Activated naive CD8-positive, alpha-beta T cell treated with anti-CD3 and anti-CD28 coated beads, Interleukin-2, amount 50 U/mL, for 16 hours (primary cell): Measurements from ENCODE around the gene CRHR2.

Experiments
- DNase-seq: peaks from one replicate; pipeline ENCODE4 v3.0.0-alpha.2; 2020; ENCODE audit warnings: low read depth, low spot score

CRHR2 gene

DNA sequence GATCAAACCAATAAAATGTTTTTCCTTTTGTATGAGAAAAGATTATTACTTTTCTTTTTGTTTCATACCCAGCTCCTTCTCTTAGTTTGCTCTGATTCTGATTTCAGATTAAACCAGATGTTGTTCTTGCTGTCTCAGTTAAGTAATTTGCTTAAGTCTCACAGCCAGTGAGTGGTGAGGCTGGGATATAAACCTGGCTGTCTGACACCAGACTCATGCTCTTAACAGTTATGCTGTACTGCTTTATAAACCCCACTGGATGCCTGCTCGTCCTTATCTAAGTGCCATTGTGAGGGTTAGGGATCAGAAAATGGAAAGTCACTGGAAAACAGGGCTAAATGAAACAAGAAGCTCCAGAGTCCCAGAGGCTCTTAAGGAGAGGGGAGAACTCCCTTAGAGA is 63.3 kb downstream of the CRHR2 start:
- DNase-seq, result no peak

DNA sequence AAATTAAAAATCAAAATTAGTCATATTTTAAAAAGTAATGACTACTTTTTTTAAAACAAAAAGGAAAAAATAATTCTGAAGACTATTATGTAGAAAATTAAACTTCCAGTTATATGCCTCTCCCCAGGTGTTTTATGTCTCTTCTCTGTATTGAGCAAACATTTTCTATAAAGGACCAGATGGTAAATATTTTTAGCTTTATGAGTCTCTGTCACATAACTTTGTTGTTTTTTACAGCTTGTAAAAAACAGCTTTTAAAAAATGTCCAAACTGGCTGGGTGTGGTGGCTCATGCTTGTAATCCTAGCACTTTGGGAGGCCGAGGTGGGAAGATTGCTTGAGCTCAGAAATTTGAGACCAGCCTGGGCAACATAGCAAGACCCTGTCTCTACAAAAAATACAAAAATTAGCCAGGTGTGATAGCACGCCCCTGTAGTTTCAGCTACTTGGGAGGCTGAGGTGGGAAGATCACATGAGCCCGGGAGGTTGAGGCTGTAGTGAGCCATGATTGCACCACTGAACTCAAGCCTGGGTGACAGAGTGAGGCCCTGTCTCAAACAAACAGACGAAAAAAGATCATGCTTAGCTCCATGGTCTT is 64.1 kb downstream of the CRHR2 start:
- DNase-seq, result no peak

DNA sequence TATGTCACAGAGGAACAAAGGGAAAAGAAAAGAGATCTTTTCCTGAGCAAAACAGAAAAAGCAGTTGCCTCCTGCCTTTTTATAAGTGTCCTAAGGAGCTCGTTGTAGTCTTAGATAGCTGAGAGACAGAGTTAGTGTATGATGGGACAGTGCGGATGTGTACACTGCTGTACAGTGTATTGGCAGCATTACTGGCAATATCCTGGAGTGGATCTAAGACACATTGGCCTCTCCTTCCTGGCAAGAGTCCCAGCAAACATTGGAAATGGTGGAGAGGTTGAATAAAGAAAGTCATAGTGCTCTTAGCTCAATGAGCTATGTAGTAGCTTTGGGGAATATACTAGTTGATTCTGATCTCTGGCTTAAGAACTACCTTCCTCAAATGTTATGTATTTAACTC is 64.9 kb downstream of the CRHR2 start:
- DNase-seq, result no peak

DNA sequence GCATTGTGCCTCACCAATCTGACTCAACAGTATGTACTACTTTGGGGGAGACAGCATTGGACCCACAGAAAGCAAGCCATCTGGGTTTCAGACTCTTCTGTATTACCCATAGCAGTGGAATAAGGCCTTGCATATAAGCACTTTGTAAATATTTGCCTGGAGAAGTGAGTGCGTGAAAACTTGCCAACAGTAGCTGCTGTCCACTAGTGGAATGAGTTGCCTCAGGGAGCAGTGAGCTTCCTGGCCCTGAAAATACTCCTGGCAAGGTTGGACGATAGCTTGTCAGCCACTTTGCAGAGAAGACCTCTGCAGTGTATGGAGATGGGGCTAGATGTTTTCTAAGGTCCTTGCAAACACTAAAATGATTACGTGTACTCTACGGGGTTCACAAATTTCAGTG is 65.9 kb downstream of the CRHR2 start:
- DNase-seq, result no peak

DNA sequence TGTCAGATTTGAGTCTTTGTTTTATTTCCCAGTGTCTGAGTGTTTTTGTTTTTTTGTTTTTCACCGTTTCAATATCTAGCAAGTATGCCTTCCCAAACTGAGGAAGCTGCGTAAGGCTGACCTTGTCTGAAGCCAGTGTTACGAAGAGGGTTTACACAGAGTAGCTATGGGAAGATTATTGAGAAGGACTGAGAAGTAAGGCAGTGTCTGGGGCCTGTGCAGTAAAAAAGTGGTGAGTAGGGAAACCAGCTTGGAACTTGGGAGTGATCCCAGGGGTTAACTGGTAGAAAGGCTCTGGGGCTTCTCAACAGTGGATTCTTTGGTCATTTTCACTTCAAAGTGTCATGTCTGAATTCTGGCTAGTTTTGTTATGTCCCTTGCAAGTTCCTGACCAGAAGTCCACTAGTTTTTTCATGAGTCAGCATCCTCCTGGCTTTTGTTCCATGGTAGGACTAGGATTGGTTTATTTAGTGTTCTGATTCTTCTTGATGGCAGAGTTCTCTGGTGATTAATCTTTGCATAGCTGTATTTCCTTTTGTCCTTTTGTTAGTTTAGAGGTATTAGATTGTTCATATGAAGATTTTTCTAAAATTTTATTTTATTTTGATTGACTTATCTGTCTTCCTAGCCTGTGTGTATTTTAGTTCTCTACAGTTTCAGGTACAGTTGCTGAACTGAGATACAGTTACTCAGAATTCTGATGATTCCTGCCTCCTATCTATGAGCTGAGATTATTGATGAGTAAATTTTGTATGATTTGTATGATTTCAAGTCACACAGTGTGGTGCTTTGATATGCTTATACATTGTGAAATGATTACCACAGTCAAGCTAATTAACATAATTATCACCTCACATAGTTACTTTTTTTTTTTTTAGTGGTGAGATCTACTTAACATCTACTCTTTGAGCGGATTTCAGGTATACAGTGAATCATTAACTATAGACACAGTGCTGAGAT is 68.6 kb downstream of the CRHR2 start:
- DNase-seq, result no peak

DNA sequence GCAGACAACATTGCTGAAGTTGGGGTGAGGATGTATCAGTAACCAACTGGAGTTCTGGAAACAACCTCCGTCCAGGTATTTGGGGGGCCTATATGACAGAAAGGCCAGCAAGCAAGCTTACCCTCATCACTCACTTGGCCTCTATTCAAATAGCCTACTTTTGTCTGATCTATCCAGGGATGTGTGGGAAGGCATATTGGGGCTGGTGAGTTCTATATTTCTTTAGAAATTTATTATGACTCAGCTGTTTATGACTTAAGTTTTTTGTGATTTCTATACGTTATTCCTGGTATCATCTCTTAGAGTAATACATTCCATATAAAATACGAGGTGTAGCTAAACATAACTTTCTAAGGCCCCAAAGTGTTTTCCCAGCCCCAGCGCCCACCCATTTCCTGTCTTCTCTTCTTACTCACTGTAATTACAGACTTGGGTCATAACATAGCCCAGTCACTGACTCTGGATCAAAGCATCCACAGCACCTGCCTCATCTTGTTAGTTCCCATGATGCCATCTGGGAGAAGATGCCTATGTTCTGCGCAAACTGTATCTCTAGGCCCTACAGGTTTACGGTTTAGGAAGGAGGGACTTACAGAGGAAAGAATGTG is 69.5 kb downstream of the CRHR2 start:
- no peak for DNase-seq

DNA sequence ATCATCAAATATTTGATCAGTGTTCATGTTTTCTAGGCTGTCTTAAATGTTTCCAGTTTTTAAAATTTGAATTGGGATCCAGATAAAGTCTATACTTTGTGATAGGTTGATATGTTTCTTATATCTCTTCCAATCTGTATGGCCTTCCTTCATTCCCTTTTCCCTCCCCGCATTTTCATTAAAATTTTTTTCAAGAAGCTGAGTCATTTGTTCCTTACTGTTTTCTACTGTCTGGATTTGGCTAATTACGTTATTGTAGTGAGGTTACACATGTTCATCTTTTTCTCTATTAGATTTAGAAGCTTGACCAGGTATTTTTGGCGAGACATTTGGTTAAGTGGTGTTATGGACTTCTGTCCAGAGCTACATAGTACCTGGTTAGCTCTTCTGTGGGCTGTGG is 76.4 kb downstream of the CRHR2 start:
- DNase-seq, result no peak

DNA sequence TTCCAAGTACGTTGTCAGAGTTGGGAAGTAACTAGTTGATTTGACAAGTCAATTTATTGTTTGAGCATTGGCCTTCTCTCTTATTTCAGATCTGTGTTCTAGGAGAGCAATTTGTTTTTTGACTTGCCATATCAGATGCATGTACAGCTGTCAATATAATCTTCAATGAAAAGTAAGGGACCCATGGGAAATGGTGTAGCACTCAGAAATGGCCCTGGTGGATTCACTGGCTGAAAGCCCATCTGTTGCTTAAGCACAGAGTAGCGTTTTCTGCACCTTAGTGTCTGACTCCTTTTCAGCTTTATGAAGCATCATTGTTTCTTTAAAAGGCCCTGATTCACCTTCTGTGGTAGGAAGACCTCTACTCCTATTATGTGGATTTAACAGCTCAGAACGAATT is 77.4 kb downstream of the CRHR2 start:
- no peak for DNase-seq
